Keratinocyte (primary cell): ENCODE data around the gene FGD4. TPM values are rescaled to one million over a fixed set of nuclear protein-coding genes. Genes with fewer than 3 reads are reported as not detected.

Source experiments
- DNase-seq: peaks from one replicate; pipeline ENCODE4 v3.0.0-alpha.2; 2011; ENCODE audit warnings: low read depth, missing footprints, low spot score
- FAIRE-seq: peaks from 2 replicates; lab custom pipeline; 2011; peaks lifted over from hg19 to GRCh38; lab: Jason Lieb, UNC
- H2AFZ ChIP-seq: 2 replicates; pipeline ENCODE4 v1.6.0; 2012; ENCODE audit warnings: low read length, control low read depth, inconsistent platforms; ENCODE audit not compliant: control insufficient read depth
- H3K27ac ChIP-seq: 2 replicates; pipeline ENCODE4 v1.5.1; 2011; ENCODE audit warnings: low read length; ENCODE audit not compliant: control insufficient read depth, insufficient read depth
- H3K27me3 ChIP-seq: 3 replicates; pipeline ENCODE4 v1.6.0; 2011; ENCODE audit warnings: low read length; ENCODE audit not compliant: control insufficient read depth, insufficient read depth; ENCODE audit errors: extremely low read depth
- H3K36me3 ChIP-seq, 2 experiments: 2 replicates in 1 of 2; 3 replicates in 1 of 2; pipeline ENCODE4 v1.5.1; 2011; ENCODE audit warnings: low read length in 2 of 2, mild to moderate bottlenecking in 1 of 2; ENCODE audit not compliant: control insufficient read depth in 2 of 2, insufficient read depth in 2 of 2; ENCODE audit errors: extremely low read depth in 1 of 2
- H3K4me1 ChIP-seq: 3 replicates; pipeline ENCODE4 v1.5.1; 2011; ENCODE audit warnings: low read length; ENCODE audit not compliant: control insufficient read depth, insufficient read depth; ENCODE audit errors: extremely low read depth
- H3K4me2 ChIP-seq: 3 replicates; pipeline ENCODE4 v1.6.0; 2011; ENCODE audit warnings: low read depth, low read length; ENCODE audit not compliant: control insufficient read depth, insufficient read depth; ENCODE audit errors: extremely low read depth
- H3K4me3 ChIP-seq, 3 experiments: fragments of 200-600 bp in 1 of 3; sonication (generic) in 1 of 3; 2 replicates in 2 of 3; 3 replicates in 1 of 3; pipeline ENCODE4 v1.5.1; 2011 to 2016; ENCODE audit warnings: low read length in 3 of 3, mild to moderate bottlenecking in 3 of 3, control low read depth in 2 of 3, inconsistent platforms in 1 of 3, low read depth in 1 of 3, mixed read lengths in 1 of 3, mixed run types in 1 of 3, moderate library complexity in 1 of 3; ENCODE audit not compliant: control insufficient read depth in 2 of 3, insufficient read depth in 2 of 3; ENCODE audit errors: extremely low read depth in 1 of 3
- H3K79me2 ChIP-seq: 2 replicates; pipeline ENCODE4 v1.6.0; 2012; ENCODE audit warnings: low read length; ENCODE audit not compliant: control insufficient read depth, insufficient read depth
- H3K9ac ChIP-seq: 3 replicates; pipeline ENCODE4 v1.6.0; 2011; ENCODE audit warnings: low read length; ENCODE audit not compliant: control insufficient read depth, insufficient read depth; ENCODE audit errors: extremely low read depth
- H3K9me1 ChIP-seq: 3 replicates; pipeline ENCODE4 v1.6.0; 2011; ENCODE audit warnings: low read length; ENCODE audit not compliant: control insufficient read depth, insufficient read depth; ENCODE audit errors: extremely low read depth
- H3K9me3 ChIP-seq: 2 replicates; pipeline ENCODE4 v1.5.1; 2012; ENCODE audit warnings: low read depth, low read length; ENCODE audit not compliant: control insufficient read depth
- H4K20me1 ChIP-seq: 3 replicates; pipeline ENCODE4 v1.6.0; 2011; ENCODE audit warnings: low read length; ENCODE audit not compliant: control insufficient read depth, insufficient read depth; ENCODE audit errors: extremely low read depth
- EZH2 ChIP-seq: IDR thresholded peaks from one replicate; pipeline ENCODE4 v1.6.1; 2012; ENCODE audit warnings: inconsistent platforms, mild to moderate bottlenecking, low read length, moderate library complexity
- dilution Hi-C: fragments of 300-500 bp; cut with MboI; formaldehyde crosslinking; loops from one replicate; pipeline ENCODE4 v1.7.0; 2020; ENCODE audit warnings: low sequenced_read_pairs; ENCODE audit not compliant: extremely low pct_ligation_motif_present
- polyA plus RNA-seq, 5 experiments: library from polyadenylated mRNA; depleted of rRNA in 3 of 5; stranded (reverse) in 3 of 5; stranded (forward) in 1 of 5; unstranded in 1 of 5; fragments of >200 nt; gene quantifications; 1 replicate in 1 of 5; 2 replicates in 3 of 5; 3 replicates in 1 of 5; pipeline versions ENCODE4 v1.2.1 to v1.2.3, GENCODE V29; 2011 to 2012; ENCODE audit warnings: missing spikeins in 2 of 5, low read depth in 1 of 5, low replicate concordance in 1 of 5
- TF ChIP-seq, protein P1 (sequence below), 3 experiments: IDR thresholded peaks in 1 of 3; conservative IDR thresholded peaks in 1 of 3; optimal IDR thresholded peaks in 1 of 3; 2 replicates in 2 of 3; 3 replicates in 1 of 3; pipeline versions ENCODE3 to v1.5.1; 2011; ENCODE audit warnings: low read length in 3 of 3, mild to moderate bottlenecking in 3 of 3, moderate library complexity in 2 of 3, control low read depth in 1 of 3, inconsistent platforms in 1 of 3; ENCODE audit not compliant: insufficient read depth in 2 of 3; ENCODE audit errors: extremely low read depth in 1 of 3

Gene FGD4
- polyA plus RNA-seq, 1 donor (not counting 4 experiments of a cell fraction or from before 2014, with no cell fraction given): 10.5 TPM

DNA sequence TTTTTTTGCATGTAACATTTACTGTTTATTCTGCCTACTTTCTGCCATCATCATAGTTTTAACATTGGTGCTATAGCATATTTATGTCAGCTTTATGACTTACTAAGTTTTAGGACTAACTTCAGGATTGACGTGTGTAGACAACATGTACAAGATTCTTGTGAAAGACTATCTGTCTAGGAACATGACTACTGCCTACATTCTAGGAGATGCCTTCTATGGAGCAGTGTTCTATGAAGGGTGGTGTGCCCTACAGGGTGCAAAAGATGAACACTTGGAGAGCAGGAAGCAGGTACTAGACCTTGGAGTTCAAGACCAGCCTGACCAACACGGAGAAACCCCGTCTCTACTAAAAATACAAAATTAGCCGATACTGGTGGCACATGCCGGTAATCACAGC, 118.6 kb downstream of the FGD4 start:
- no peak for FAIRE-seq

DNA sequence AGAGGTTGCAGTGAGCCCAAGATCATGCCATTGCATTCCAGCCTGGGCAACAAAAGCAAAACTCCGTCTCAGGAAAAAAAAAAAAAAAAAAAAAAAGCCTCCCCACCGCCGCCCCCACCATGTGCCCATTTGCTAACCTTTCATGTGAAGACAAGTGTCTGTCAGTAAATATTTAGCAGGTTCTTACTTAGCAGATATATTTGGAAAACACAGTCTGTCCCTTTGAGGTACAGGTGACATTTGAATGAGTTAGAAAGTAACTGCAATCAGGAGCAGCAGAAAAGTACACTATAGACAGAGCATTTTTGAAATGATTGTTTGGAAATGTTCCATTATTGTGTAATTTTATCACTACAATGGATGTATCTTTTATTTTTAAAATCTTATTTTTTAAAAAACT, 119.7 kb downstream of the FGD4 start:
- Histone ChIP-seq H3K27me3 (no peaks in the 10 kb centered on the region), H3K4me2 (no peak overlapping the region), H3K79me2 (peaks cover 3% of the 10 kb centered on the region), H3K9me1 (no peaks in the 10 kb centered on the region), H3K4me1 (no peaks in the 10 kb centered on the region), H2AFZ (no peak overlapping the region), H3K27ac (no peak overlapping the region), H3K4me3 (no peak overlapping the region), H3K9me3 (no peaks in the 10 kb centered on the region), H4K20me1 (no peaks in the 10 kb centered on the region), H3K9ac (no peak overlapping the region), H3K36me3 (no peaks in the 10 kb centered on the region)
- DNase-seq: no peak
- dilution Hi-C loops: no loop called here
- no peak for FAIRE-seq
- TF ChIP-seq EZH2: no peak

More for the DNA sequence above, 118.6 kb downstream of the FGD4 start:
- no peak for DNase-seq
- H3K9me3 ChIP-seq: no peaks in the 10 kb centered on the region
- no peaks in the 10 kb centered on the region for H3K4me1 ChIP-seq
- TF ChIP-seq, protein P1, sequence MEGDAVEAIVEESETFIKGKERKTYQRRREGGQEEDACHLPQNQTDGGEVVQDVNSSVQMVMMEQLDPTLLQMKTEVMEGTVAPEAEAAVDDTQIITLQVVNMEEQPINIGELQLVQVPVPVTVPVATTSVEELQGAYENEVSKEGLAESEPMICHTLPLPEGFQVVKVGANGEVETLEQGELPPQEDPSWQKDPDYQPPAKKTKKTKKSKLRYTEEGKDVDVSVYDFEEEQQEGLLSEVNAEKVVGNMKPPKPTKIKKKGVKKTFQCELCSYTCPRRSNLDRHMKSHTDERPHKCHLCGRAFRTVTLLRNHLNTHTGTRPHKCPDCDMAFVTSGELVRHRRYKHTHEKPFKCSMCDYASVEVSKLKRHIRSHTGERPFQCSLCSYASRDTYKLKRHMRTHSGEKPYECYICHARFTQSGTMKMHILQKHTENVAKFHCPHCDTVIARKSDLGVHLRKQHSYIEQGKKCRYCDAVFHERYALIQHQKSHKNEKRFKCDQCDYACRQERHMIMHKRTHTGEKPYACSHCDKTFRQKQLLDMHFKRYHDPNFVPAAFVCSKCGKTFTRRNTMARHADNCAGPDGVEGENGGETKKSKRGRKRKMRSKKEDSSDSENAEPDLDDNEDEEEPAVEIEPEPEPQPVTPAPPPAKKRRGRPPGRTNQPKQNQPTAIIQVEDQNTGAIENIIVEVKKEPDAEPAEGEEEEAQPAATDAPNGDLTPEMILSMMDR (optimal IDR thresholded peaks at IDR 0.05 in 1 of 3, IDR thresholded peaks at IDR 0.05 in 1 of 3, conservative IDR thresholded peaks at IDR 0.05 in 1 of 3; ENCODE audit: extremely low read depth in 1 of 3, insufficient read depth in 2 of 3, low read length in 3 of 3): no peak
- TF ChIP-seq EZH2: no peak
- H3K36me3 ChIP-seq: no peaks in the 10 kb centered on the region
- H2AFZ ChIP-seq: no peak overlapping the region
- no peaks in the 10 kb centered on the region for H4K20me1 ChIP-seq
- H3K79me2 ChIP-seq: peaks cover 5% of the 10 kb centered on the region
- dilution Hi-C loops: no loop called here
- H3K4me2 ChIP-seq: no peak overlapping the region
- H3K9me1 ChIP-seq: no peaks in the 10 kb centered on the region
- H3K4me3 ChIP-seq: no peak overlapping the region
- H3K9ac ChIP-seq: no peak overlapping the region
- no peaks in the 10 kb centered on the region for H3K27me3 ChIP-seq
- no peak overlapping the region for H3K27ac ChIP-seq
